Activated T-helper 2 cell treated with anti-CD3 and anti-CD28 coated beads, Interferon-gamma antibody, Interleukin-2, Interleukin-4, amounts not matched to agents 10 μg/mL and 5 μg/mL and 100 μg/mL, durations not matched to agents 14 hours and 24 hours and 36 hours (primary cell): ENCODE data around the gene C22orf15. TPM values are rescaled to one million over a fixed set of nuclear protein-coding genes. Genes with fewer than 3 reads are reported as not detected.

ENCODE experiments used
- DNase-seq: peaks from one replicate; pipeline ENCODE4 v3.0.0; 2021; ENCODE audit warnings: low spot score
- H3K27ac Mint-ChIP-seq: one replicate; pipeline ENCODE4 v1.8.0; 2021; ENCODE audit warnings: mixed read lengths
- H3K27me3 Mint-ChIP-seq: one replicate; pipeline ENCODE4 v1.8.0; 2021; ENCODE audit warnings: low read depth, mixed read lengths
- H3K36me3 Mint-ChIP-seq: one replicate; pipeline ENCODE4 v1.8.0; 2021; ENCODE audit warnings: low read depth, mixed read lengths
- H3K4me1 Mint-ChIP-seq: one replicate; pipeline ENCODE4 v1.8.0; 2021; ENCODE audit warnings: low read depth, mixed read lengths
- H3K4me3 Mint-ChIP-seq: one replicate; pipeline ENCODE4 v1.8.0; 2021; ENCODE audit warnings: low read depth, mild to moderate bottlenecking, moderate library complexity, mixed read lengths
- H3K9me3 Mint-ChIP-seq: one replicate; pipeline ENCODE4 v1.8.0; 2021; ENCODE audit warnings: mixed read lengths
- intact Hi-C: fragments of 100-400 bp; cut with micrococcal nuclease; formaldehyde crosslinking; loops from one replicate; pipeline ENCODE4 v1.15.1; 2023
- total RNA-seq: library from RNA; stranded (reverse); gene quantifications from 2 replicates; pipeline ENCODE4 v1.2.3, GENCODE V29; 2022

The C22orf15 gene
- total RNA-seq, 1 donor from 2014 or later, result 0.52 TPM

- Mint-ChIP-seq H3K4me1 (peaks cover 4% of the 10 kb centered on the region), H3K36me3 (peaks cover 60% of the 10 kb centered on the region), H3K9me3 (no peaks in the 10 kb centered on the region), H3K4me3 (no peak overlapping the region), H3K27me3 (no peaks in the 10 kb centered on the region), H3K27ac (no peak overlapping the region)
- no peak for DNase-seq
- intact Hi-C loops, result no loop called here
Observed at GRCh38 chr22:23806837-23807236, 44.0 kb downstream of the C22orf15 start.

DNA sequence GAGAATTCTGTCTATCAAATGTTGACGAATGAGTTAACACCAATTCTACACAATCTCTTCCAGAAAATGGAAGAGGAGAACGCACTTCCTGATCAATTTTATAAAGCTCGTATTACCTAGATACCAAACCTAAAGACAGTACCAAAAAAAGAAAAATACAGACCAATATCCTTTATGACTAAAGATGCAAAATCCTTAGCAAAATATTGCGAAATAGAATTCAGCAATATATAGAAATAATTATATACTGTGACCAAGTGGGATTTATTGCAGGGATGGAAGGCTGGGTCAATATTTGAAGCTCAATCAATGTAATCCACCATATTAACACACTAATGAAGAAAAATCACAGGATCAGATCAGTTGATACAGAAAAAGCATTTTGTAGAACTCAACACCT lies 49.6 kb downstream of the C22orf15 start:
- intact Hi-C loops, result no loop called here
- H3K27me3 Mint-ChIP-seq, result no peaks in the 10 kb centered on the region
- DNase-seq, result no peak
- no peak overlapping the region for H3K27ac Mint-ChIP-seq
- H3K4me1 Mint-ChIP-seq, result peaks cover 8% of the 10 kb centered on the region
- H3K9me3 Mint-ChIP-seq, result no peaks in the 10 kb centered on the region
- H3K4me3 Mint-ChIP-seq, result no peak overlapping the region
- H3K36me3 Mint-ChIP-seq, result peaks cover 55% of the 10 kb centered on the region

Other genes with a start within 250 kb of the C22orf15 start
- gene IGLL1, start 182.7 kb upstream of the C22orf15 start, total RNA-seq, result 0.21 TPM in 1 of 2 replicates, not detected in the other
- gene DRICH1, start 130.7 kb upstream of the C22orf15 start, total RNA-seq, result 0.50 and 0.57 TPM in 2 replicates
- 4.9 and 5.7 TPM in 2 replicates for gene RGL4, start 72.0 kb upstream of the C22orf15 start, total RNA-seq
- gene ZNF70, start 11.9 kb upstream of the C22orf15 start, total RNA-seq, result 2.7 and 2.9 TPM in 2 replicates
- gene VPREB3, start 8.6 kb upstream of the C22orf15 start, total RNA-seq, result 0.55 TPM in 1 of 2 replicates, not detected in the other
- gene CHCHD10, start 5.0 kb downstream of the C22orf15 start, total RNA-seq, result 108 and 111 TPM in 2 replicates
- gene MMP11, start 9.9 kb downstream of the C22orf15 start, total RNA-seq, result 0.87 and 1.0 TPM in 2 replicates
- gene SMARCB1, start 24.0 kb downstream of the C22orf15 start, total RNA-seq, result 94.1 and 96.4 TPM in 2 replicates
- 10.3 TPM in 2 replicates for gene DERL3, start 76.0 kb downstream of the C22orf15 start, total RNA-seq
- gene SLC2A11, start 94.9 kb downstream of the C22orf15 start, total RNA-seq, result 9.4 and 9.6 TPM in 2 replicates
- 1,309 and 1,313 TPM in 2 replicates for gene MIF, start 131.4 kb downstream of the C22orf15 start, total RNA-seq
- gene GSTT2B, start 198.2 kb downstream of the C22orf15 start, total RNA-seq, result 0.46 and 0.66 TPM in 2 replicates
- gene DDTL, start 203.9 kb downstream of the C22orf15 start, total RNA-seq, result 4.4 and 4.8 TPM in 2 replicates
- gene DDT, start 211.5 kb downstream of the C22orf15 start, total RNA-seq, result 112 and 116 TPM in 2 replicates
- not detected in 2 replicates for gene GSTT2, start 217.1 kb downstream of the C22orf15 start, total RNA-seq
- not detected in 2 replicates for gene GSTT4, start 242.5 kb downstream of the C22orf15 start, total RNA-seq
- gene CABIN1, start 248.3 kb downstream of the C22orf15 start, total RNA-seq, result 104 and 106 TPM in 2 replicates